Measurements from ENCODE around the gene CCDC91.
"Not testable (repeated sequence)": the region's sequence is repeated elsewhere in the genome, so short reads cannot be mapped to it uniquely, and the experiment has no call there.

The CCDC91 gene

DNA sequence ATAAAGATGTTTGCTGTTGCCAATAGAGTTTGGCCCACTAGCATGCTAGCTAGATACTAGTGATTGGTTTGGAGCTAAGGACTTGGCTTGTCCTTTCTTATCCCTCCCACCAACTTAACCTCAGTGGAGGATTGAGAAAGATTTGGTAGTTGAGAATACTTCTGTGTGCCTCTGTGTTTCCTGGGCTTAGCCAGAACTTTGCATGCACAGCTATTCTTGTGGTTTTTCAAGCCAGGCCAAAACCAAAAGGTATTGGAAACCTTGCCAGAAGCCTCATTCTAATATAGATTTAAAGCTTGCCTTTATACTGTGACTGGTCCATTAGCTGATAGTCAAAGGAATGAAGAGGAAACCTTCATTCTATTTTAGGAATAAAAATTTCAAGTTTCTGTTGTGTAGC lies 188.5 kb downstream of the CCDC91 start:
- DNase-seq, result no peak

DNA sequence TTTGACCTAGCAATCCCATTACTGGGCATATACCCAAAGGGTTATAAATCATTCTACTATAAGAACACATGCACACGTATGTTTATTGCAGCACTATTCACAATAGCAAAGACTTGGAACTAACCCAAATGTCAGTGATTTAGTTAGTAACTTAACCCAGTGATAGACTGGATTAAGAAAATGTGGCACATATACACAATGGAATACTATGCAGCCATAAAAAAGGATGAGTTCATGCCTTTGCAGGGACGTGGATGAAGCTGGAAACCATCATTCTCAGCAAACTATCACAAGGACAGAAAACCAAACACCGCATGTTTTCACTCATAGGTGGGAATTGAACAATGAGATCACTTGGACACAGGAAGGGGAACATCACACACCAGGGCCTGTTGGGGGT lies 189.5 kb downstream of the CCDC91 start:
- DNase-seq, result not testable (repeated sequence)

DNA sequence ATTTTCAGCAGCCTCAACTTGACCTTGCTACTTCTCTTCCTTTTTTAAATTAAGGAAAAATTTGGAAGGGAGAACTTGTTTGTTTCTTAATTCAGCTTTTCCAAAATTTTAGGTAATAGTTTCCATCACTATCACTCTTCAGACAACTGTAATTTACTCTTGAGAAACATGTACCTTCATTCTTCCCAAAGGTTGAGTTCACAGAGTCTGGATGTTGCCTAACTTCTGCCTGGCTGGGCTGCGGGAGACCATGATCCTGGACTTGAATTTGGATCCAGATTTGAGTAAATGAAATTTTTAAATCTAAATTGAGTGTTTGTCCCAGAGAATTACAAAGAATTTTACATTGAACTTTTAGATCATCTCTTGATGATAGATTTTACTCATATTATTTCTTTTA lies 193.1 kb downstream of the CCDC91 start:
- DNase-seq, result no peak

DNA sequence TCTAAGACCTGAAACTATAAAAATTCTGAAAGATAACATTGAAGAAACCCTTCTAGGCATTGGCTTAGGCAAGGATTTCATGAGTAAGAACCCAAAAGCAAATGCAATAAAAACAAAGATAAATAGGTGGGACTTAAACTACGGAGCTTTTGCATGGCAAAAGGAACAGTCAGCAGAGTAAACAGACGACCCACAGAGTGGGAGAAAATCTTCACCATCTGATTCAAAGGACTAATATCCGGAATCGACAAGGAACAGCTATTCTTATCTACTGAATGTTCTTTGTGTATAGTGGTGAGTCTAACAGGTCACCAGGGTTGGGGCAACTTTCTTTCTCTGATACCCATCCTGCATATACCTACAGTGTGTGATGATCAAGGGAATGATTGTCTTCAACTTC lies 198.6 kb downstream of the CCDC91 start:
- DNase-seq, result no peak

DNA sequence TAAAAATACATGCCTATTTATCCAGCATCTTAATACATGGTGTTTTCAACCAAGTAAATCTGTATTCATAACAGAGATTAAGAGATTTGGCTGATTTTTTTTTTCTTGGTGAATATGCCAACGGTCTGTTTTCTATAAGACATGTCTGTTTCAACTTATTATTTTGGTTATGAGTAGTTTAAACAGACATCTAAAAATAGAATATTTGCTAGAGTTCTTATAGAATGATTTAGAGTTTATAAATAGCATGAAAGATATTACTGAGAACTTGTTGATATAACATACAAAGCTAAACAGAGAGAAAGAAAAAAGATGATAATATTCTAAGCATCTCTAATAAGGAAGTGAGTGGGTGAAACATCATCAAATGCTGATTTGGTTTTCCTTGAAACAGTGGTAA lies 199.9 kb downstream of the CCDC91 start:
- DNase-seq, result no peak

DNA sequence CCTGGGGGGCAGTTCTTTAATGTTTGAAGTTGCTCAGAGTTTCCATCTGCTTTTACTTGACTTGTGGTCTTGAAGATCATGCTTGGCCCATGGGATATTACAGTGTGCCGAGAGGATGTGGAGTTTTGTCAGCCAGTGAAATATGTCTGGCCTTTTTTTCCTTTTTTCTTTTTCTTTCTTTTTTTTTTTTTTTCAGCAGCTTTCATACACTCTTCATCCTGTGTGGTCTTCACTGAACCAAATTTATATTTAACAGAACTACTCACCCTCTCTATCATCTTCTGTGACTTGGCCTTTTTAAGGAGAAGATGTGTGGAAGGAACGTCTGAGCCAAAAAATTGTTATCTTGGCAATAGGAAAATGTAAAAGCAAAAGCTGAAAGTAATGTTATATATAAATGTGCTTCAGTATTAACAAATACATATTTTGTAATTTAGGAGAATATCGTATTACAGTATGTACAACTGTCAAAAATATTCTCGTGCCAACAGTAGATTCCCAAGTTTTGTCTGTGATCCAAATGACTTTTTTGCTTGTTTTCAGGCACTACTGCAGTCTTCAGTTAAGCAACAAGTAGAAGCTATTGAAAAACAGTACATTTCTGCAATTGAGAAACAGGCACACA lies 200.6 kb downstream of the CCDC91 start:
- DNase-seq, result no peak

DNA sequence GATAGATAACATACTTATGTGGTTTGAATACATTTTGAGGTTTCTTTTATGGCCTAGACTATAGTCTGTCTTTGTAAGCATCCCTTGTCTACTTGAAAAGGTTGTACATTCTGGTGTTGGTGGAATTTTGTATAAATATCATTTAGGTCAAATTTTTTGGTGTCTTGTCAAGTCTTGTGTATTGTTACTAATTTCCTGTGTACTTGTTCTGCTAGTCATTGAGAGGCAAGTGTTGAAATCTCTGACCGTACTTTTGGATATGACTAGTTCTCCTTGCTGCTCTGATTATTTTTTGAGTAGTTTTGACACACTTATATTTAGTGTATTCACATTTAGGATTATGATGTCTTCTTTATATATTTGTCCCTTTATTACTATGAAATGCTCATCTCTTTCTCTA lies 219.6 kb downstream of the CCDC91 start:
- DNase-seq, result no peak

DNA sequence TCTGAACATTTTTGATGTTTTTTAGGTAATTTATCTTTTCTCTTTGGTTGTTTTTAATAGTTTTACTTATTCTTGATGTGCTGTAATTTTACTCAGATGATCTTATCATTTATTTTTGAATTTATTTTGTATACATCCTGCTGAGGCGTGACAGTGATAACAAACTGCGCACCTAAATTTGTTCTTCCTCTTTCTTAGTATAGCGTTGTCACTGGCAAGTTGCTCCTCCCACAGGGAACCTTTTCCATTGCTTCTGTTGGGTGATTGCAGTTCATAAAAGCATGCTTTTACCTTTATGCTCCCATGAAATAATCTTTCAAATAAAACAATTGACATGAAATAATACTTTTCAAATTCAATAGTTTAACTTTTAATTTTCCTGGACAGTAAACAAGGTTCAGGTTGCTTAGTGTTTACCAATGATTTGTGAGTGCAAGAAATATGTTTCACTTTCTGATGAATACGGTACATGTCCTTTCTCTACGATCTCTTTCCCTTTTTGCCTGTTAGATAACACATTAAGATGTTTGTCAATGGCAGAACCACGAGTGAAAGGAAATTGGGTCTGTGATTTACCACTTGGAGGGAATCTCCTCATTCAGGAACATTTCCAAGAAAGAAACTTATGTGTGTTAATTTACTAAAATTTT lies 223.3 kb downstream of the CCDC91 start:
- no peak for DNase-seq

DNA sequence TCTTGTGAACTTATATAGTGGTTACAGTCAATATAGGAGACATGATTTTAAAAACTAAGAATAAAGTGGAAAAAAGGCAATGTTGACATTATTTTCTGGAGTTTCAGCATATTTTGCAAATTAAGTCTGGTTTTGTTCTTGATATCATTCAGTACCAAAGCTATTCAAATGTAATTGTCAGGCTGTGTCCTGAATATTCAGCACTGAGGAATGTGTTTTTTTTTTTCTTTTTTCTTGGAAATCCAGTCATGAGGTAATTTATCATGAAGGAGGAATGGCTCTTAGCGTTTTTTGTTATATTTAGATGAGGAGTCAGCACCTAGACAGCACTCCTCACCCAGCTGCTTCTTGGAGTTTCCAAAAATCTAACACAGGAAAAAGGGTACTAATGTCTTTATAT lies 225.5 kb downstream of the CCDC91 start:
- DNase-seq, result no peak

DNA sequence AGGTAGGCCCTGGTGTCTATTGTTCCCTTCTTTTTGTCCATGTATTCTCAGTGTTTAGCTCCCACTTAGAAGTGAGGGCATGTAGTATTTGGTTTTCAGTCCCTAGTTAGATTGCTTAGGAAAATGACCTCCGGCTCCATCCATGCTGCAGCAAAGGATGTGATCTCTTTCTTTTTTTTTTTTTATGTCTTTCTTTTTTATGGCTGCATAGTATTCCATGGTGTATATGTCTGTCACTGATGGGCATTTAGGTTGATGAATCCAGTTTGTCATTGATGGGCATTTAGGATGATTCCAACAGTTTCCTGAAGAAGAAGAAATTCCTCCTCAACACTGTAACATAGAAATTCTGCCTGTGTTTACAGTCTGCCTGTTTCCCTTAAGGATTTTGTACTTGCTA lies 231.1 kb downstream of the CCDC91 start:
- DNase-seq, result no peak

DNA sequence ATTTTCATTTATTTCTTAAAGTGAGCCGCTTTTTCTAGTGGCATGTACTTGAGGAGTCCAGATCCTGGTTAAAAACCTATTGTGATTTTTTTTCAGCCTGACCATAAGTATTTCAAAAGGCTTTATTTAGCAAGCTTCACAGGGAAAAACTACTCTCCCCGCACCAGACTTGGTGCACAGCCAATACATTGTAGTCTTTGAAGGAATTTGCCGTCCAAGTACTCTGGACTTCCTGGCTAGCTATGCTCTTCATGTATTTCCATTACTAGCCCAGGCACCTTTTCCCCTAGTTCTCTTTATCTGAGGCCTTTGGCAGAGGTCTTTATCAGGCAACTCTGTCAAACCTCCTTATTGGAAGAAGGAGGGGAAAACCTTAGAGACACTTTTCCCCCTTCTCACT lies 234.7 kb downstream of the CCDC91 start:
- DNase-seq, result no peak

DNA sequence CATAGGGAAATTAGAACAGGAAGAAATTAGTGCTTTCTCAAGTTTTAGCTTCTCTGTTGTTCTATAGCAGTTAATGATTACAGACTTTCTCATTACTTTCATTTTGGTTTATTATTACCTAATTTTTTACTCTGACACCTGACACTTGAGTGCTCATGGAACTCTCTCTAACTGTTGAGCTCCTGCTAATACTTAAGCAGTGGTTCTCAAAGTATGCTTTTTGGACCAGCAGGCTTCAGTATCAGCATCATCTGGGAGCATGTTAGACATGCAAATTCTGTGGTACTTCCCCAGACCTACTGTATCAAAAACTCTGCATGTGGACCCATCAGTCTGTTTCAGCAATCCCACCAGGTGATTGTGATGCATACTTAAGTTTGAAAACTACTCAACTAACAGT lies 235.3 kb downstream of the CCDC91 start:
- DNase-seq, result no peak

DNA sequence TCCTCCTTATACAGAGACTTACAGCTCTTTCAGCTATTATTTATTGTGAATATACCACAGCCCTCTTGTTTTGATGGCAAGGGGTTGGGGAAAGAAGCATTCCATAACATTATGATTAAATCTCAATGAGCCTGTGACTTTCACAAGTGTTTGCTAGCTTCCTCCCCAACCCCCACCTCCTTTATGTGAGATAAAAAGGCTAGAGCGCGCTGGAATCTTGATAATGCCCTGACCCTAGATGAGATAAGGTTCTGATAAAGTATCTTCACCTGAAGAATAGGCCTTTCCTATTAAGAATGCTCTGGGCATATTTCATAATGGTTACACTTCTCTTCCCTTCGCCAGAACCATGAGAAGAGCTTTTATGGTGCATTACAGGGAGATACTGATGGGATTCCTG lies 236.8 kb downstream of the CCDC91 start:
- DNase-seq, result no peak

DNA sequence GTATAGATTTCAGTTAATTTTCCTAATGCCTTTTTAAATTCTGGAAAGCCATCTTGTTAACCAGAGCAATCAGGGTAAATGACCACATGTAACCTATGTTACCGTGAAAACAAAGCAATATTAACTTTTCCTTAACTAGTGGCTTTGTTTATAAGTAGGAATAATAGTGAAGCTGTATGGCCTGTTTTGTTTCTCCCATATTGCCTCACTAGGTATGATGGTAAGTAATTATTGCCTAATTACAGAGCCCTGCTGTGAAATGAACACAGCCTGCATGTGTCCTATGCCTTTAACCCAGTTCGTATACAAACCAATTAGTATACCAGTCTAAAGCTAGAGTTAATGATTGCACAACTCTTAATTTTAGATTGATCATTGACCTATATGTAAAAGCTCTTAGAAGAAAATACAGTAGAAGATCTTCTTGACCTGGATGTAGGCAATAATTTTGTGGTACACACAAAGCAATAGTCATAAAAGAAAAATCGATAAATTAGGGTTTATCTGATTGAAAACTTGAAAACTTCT lies 249.9 kb downstream of the CCDC91 start:
- no peak for DNase-seq

DNA sequence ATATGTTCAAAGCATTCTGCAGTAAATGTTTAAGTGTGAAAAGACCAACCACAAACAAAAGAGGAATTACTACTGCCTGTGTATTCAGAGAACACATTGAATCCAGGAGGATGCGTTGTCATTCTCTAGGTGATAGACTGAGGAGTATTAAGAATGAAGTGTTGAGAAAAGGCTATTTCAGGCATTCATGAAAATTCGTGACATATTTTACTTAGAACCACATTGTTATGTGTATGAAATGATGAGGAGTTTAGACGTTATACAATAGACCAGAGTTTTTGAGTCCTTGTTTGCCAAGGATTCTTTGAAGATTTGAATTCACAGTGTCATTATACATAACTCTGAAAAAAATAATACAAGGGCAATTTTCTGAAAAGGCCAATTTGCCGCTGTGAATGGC lies 251.8 kb downstream of the CCDC91 start:
- DNase-seq, result no peak

DNA sequence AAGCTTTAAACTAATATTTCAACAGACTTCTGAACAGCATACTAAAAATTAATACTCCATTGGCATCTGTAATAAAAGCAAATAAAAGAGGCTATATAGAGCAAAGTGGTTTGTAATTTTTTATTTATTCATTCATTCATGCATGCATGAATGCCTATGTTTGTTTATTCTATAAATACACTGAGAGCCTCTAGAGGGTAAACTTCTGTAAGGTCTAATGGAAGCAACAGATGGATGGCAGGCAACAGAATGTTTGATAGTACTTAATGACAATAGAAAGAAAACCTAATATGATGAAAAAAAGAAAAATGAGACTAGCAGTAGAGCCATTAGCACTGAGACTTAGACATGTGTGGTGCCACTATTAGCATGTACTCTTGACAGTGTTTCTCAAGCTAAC lies 253.1 kb downstream of the CCDC91 start:
- DNase-seq, result no peak

DNA sequence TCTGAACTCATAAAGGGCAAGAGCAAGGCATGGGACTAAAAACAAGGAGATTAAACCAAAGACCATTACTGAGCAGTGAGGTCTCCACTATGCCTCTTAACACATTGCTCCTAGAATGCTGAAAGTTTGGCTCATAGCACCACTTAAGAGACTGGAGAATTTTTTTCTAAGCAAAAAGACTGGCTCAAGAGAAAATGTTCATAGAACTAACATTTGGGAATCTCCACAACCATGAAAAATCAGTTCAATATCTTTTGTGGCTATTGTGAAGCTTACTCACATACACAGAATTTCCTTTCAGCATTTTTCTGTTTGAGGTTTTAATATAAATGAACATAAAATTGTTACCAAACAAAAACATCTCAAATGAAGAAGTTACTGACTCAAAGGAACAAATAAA lies 255.8 kb downstream of the CCDC91 start:
- DNase-seq, result no peak

DNA sequence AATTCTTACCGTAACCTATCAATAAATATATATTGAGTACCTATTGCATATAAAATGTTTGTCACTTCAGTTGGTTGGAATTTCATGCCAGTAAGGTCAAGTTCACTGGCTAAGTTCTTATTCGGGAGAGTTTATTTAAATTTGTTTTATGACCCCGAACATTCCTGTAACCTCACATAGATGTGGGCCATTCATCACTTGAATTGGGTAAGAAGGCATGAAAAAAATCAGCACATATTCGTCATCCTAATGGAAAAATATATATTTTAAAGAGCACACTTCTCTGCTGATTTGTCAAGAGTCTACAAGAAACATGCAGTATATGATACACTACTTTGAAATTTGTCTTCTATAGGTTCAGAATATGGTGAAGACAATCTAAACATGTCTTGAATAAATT lies 263.4 kb downstream of the CCDC91 start:
- DNase-seq, result no peak

DNA sequence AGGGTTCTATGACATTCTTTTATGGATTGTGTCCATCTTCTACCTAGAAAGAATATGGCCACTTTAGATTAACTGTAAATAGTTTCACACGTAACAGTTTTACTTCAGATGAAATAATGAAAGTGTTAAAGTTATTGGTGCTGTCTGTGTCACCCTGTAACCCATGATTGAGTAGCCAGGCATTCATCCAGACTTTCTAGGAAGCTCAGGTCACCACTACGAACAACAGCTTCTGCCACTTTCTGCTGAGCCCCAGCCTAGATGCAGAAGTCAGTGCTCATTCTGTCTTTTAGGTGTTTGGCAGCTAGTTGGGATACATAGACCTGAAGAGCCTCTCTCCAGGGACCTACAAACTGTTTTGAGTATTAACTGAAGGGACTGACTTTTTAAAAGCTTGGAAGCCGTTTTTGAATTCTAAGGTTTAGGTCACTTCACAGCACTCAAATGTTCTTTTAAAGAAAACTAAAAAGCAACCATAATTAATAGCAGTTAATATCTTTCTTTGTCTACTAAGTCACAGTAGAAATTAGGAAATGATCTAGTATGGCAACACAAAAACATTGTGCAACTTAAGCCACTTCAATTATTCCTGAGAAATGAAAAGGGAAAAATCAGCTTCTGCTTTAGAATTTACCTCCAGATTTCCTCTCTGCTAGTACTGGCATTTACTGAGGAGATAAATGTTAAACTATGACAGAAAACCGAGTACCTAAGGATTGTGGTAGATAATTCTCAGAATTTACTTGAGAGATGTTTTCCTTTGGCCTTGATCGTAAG lies 266.9 kb downstream of the CCDC91 start:
- no peak for DNase-seq

DNA sequence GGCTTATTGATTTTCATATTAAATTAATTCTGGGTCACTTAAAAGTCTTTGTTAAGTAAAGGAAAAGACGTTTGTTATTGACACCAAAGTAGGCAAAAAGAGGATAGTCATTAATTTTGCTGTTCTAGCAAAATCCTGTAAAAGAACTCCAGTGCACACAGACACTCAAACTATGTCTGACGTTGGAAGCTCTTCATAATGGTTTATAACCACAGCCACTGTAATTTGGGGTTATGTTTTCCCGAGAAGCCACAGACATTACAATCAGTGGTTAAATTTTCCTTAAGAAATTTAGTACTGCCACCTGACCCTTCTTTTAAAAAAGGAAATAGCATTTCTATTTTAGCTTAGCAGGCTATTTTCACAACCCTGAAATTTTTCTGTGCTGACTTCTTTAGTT lies 267.5 kb downstream of the CCDC91 start:
- DNase-seq, result no peak

DNA sequence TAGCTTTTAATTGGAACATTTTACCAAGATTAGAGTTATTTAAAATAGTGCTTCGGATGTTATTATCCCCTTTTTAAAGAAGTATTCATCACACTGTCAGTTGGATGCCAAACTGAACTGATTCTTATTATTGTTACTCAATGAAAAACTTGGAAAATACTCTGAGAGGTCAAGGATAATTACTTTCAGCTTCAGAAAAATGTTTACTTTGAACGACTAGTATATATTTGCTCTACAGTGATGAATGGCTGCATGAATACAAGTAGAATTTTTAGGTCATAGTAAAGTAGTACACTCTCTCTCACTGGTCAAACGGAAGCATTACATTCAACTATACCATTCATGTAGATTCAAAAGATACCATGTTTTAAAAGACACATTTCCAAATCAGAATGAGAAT lies 269.2 kb downstream of the CCDC91 start:
- DNase-seq, result no peak

DNA sequence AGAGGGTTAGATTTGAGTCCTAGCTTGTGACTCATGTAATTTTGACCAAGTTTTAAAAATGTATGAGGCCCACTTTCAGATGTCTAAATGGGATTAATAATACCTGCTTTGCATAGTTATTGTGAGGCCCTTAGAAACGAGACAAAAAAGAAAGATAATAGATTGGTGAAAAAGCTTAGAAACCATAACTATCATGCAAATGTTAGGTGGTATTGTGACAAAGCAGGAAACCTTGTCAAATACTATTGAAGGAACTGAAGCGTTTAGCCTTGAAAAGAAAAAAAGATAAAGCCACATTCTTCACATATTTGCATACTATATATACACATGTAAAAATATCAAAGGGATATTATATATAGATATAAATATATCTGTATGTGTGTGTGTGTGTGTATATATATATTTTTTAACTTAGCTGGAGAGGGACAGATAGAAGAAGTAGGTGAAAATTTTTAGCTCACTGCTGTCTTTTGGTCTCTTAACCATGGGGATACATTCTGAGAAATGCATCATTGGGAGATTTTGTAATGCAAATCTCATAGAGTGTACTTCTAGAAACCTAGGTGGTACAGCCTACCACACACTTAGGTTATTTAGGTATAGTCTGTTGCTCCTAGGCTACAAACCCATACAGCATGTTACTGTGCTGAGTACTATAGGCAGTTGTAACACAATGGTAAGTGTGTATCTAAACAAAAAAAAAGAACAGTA lies 270.3 kb downstream of the CCDC91 start:
- no peak for DNase-seq

DNA sequence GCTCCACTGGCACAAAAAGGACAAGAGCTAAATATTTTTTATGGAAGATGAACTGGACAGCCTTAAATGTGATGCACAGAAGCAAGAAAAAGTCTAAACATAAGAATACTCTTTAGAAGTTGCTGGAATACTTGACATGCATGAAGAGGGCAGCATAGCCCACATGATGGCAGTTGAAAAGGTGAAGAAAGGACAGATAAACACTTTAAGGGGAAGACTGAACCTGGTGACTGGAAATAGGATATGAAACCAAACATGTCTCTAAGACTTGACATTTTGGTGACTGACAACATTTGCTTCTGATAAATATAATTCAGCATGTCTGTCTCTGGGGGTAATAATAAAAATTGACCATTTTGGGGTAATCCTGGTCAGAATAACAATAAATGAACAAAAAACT lies 273.1 kb downstream of the CCDC91 start:
- DNase-seq, result no peak

DNA sequence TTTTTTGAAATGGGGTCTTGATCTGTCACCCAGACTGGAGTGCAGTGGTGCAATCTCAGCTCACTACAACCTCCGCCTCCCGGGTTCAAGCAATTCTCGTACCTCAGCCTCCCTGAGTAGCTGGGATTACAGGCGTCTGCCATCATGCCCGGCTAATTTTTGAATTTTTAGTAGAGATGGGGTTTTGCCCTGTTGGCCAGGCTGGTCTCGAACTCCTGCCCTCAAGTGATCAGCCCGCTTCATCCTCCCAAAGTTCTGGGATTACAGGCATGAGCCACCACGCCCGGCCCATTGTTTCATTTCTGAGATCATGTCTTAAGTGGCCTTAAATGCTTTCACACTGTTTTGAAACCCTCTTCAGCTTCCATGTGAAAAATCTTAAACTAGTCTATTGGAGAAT lies 281.5 kb downstream of the CCDC91 start:
- DNase-seq, result not testable (repeated sequence)

Data from activated gamma-delta T cell treated with Interleukin-2 at 50 U/mL for 16 hours (primary cell).